Neural progenitor cell (in vitro differentiated cells): Measurements from ENCODE around the gene GSTO2. TPM values are rescaled to one million over a fixed set of nuclear protein-coding genes. Genes with fewer than 3 reads are reported as not detected.

Experiments
- DNase-seq: peaks from one replicate; pipeline ENCODE4 v3.0.0-alpha.2; 2016; ENCODE audit warnings: low spot score
- H2AFZ ChIP-seq: fragments of 200-600 bp; sonication (generic); replicated peaks from 2 replicates; pipeline ENCODE4 v1.6.1; 2016; ENCODE audit warnings: antibody characterized with exemption
- H3F3A ChIP-seq: fragments of 200-600 bp; sonication (generic); 2 replicates; pipeline ENCODE4 v1.6.1; 2016; ENCODE audit warnings: antibody characterized with exemption, low read depth
- H3K27ac ChIP-seq: fragments of 200-600 bp; sonication (generic); 2 replicates; pipeline ENCODE4 v1.5.1; 2016; ENCODE audit warnings: mild to moderate bottlenecking
- H3K27me3 ChIP-seq: fragments of 200-600 bp; sonication (generic); 2 replicates; pipeline ENCODE4 v1.6.1; 2016; ENCODE audit warnings: mild to moderate bottlenecking, moderate library complexity
- H3K36me3 ChIP-seq: fragments of 200-600 bp; sonication (generic); 2 replicates; pipeline ENCODE4 v1.5.1; 2016
- H3K4me1 ChIP-seq: fragments of 200-600 bp; sonication (generic); 2 replicates; pipeline ENCODE4 v1.6.1; 2016; ENCODE audit warnings: mixed run types
- H3K4me2 ChIP-seq: fragments of 200-600 bp; sonication (generic); 2 replicates; pipeline ENCODE4 v1.6.1; 2016
- H3K4me3 ChIP-seq: fragments of 200-600 bp; sonication (generic); 2 replicates; pipeline ENCODE4 v1.5.1; 2016
- H3K79me2 ChIP-seq: fragments of 200-600 bp; sonication (generic); 2 replicates; pipeline ENCODE4 v1.6.1; 2016; ENCODE audit warnings: low read depth
- H3K9ac ChIP-seq: fragments of 200-600 bp; sonication (generic); 2 replicates; pipeline ENCODE4 v1.6.1; 2016
- H3K9me3 ChIP-seq: fragments of 200-600 bp; sonication (generic); 2 replicates; pipeline ENCODE4 v1.5.1; 2016; ENCODE audit warnings: low read depth
- H4K20me1 ChIP-seq: fragments of 200-600 bp; sonication (generic); 2 replicates; pipeline ENCODE4 v1.6.1; 2016; ENCODE audit warnings: low read depth
- H3K27ac Mint-ChIP-seq: 3 replicates; pipeline ENCODE4 v1.8.0; 2021; ENCODE audit warnings: mixed read lengths
- H3K27me3 Mint-ChIP-seq: 2 replicates; pipeline ENCODE4 v1.8.0; 2022; ENCODE audit warnings: low read depth, mild to moderate bottlenecking, inconsistent platforms, moderate library complexity, mixed read lengths; ENCODE audit not compliant: insufficient read depth
- H3K36me3 Mint-ChIP-seq: 3 replicates; pipeline ENCODE4 v1.8.0; 2021; ENCODE audit warnings: mixed read lengths
- H3K4me1 Mint-ChIP-seq: 3 replicates; pipeline ENCODE4 v1.8.0; 2021; ENCODE audit warnings: mixed read lengths
- H3K4me3 Mint-ChIP-seq: 3 replicates; pipeline ENCODE4 v1.8.0; 2021; ENCODE audit warnings: mild to moderate bottlenecking, moderate library complexity, mixed read lengths
- H3K9me3 Mint-ChIP-seq: 3 replicates; pipeline ENCODE4 v1.8.0; 2020; ENCODE audit warnings: mixed read lengths
- EZH2 ChIP-seq: fragments of 200-600 bp; sonication (generic); IDR thresholded peaks from 2 replicates; pipeline ENCODE4 v1.6.1; 2017; ENCODE audit warnings: antibody characterized with exemption, mild to moderate bottlenecking, moderate library complexity
- EZH2phosphoT487 ChIP-seq: fragments of 200-600 bp; sonication (generic); IDR thresholded peaks from 2 replicates; pipeline ENCODE4 v1.6.1; 2017; ENCODE audit warnings: antibody characterized with exemption
- total RNA-seq: library from RNA; depleted of rRNA; stranded (reverse); fragments of >200 nt; gene quantifications from 2 replicates; pipeline ENCODE4 v1.2.3, GENCODE V29; 2015; ENCODE audit warnings: low replicate concordance
- TF ChIP-seq, protein P1 (sequence below): fragments of 200-600 bp; sonication (generic); IDR thresholded peaks from 2 replicates; pipeline ENCODE4 v1.5.1; 2017; ENCODE audit warnings: antibody characterized with exemption, mild to moderate bottlenecking

GSTO2 gene
- total RNA-seq, 1 donor from 2014 or later = 4.9 TPM

DNA sequence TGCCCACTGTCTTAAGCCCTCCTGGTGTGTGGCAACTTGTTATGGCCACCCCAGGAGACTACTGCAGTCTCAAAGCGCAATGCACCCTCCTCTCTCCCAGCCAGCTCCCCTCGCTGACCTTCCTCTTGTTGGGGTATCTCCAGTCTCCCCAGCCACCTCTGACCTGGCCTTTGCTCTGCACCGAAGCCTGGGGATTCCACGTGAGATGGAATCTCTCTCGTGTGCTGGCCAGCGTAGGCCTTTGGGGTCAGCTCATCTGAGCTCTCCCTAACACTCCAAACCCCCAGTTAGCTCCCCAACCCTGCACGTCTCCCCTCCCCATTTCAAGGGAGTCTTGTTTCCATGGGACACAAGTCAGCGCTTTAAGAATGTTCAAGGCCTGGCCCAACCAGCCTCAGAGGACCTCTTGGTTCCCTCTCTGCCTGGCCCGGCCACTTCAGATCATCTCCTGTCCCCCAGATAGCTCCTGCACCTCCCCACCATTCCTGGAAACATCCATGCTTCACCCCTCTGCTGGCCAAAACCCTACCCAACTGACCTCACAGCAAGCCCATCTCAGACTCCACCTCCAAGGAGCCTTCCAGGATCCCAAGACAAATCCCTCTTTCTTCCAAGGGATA is 58.1 kb downstream of the GSTO2 start:
- Mint-ChIP-seq H3K27ac (peak overlapping the region; percentile 88), H3K4me1 (peaks cover 76% of the 10 kb centered on the region), H3K27me3 (peaks cover 21% of the 10 kb centered on the region), H3K4me3 (peak overlapping the region; percentile 84), H3K36me3 (peaks cover 10% of the 10 kb centered on the region), H3K9me3 (no peaks in the 10 kb centered on the region)
- H3K36me3 ChIP-seq = no peaks in the 10 kb centered on the region
- H3K9ac ChIP-seq = no peak overlapping the region
- no peak overlapping the region for H3K27ac ChIP-seq
- H3F3A ChIP-seq = peaks cover 36% of the 10 kb centered on the region
- no peak overlapping the region for H3K4me3 ChIP-seq
- H3K9me3 ChIP-seq = no peaks in the 10 kb centered on the region
- DNase-seq = no peak
- peak overlapping the region; percentile 87 for H3K4me2 ChIP-seq
- peaks cover 99% of the 10 kb centered on the region for H4K20me1 ChIP-seq
- no peak overlapping the region for H2AFZ ChIP-seq
- H3K79me2 ChIP-seq = peaks cover 63% of the 10 kb centered on the region
- H3K27me3 ChIP-seq = peaks cover 54% of the 10 kb centered on the region
- TF ChIP-seq EZH2phosphoT487 = no peak
- peaks cover 62% of the 10 kb centered on the region for H3K4me1 ChIP-seq

DNA sequence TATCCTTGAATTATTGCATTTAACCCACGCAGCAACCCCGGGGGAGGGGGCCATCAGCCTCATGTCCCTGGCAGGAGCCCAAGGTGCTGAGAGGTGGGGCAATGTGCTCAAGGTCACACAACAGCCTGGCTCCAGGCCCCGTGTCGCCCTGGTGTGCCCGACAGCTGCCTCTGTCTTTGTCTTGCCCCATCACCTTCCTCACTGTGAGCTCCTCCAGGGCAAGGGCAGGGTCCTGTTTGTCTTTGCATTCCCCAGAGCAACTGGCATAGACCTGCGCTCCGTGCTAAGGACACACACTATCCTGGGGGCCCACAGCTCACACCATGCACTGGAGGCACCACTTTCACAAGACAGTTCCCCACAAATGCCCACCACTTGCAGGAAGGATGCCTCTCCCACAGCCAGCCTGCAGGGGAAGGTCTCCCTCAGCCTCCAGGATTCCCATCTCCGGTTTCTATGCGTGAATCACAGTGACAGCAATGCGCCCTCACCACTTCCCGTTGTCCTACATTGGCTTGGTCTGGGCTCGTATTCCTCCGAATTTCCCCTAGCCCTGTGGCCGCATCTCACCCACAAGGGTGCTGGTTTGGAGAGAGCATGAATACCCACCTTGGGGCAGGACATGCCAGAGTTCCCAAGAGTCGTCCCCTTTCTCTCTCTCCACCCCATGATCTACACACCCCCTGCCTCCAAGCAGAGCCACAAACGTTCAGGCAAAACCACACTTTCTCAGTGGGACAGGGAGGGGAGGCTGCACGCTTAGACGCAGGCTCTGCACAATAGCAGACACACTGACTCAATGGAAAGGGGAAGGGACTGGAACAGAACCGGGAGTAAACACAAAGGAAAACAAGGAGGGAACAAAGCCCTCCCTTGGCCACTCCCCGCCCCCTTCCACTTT is 59.0 kb downstream of the GSTO2 start:
- peaks cover 99% of the 10 kb centered on the region for H4K20me1 ChIP-seq
- Mint-ChIP-seq H3K27ac (peak overlapping the region; percentile 96), H3K9me3 (no peaks in the 10 kb centered on the region), H3K36me3 (peaks cover 10% of the 10 kb centered on the region), H3K4me3 (peak overlapping the region; percentile 84), H3K27me3 (peaks cover 21% of the 10 kb centered on the region), H3K4me1 (peaks cover 82% of the 10 kb centered on the region)
- no peak overlapping the region for H2AFZ ChIP-seq
- peaks cover 64% of the 10 kb centered on the region for H3K4me1 ChIP-seq
- H3K9ac ChIP-seq = no peak overlapping the region
- peaks cover 54% of the 10 kb centered on the region for H3K27me3 ChIP-seq
- H3K9me3 ChIP-seq = no peaks in the 10 kb centered on the region
- DNase-seq = peak; percentile 91
- no peaks in the 10 kb centered on the region for H3K36me3 ChIP-seq
- H3K79me2 ChIP-seq = peaks cover 62% of the 10 kb centered on the region
- peak overlapping the region; percentile 80 for H3K27ac ChIP-seq
- H3K4me2 ChIP-seq = peak overlapping the region; percentile 87
- H3K4me3 ChIP-seq = peak overlapping the region; percentile 40
- peak; percentile 76 for TF ChIP-seq EZH2phosphoT487
- no peak for TF ChIP-seq EZH2
- H3F3A ChIP-seq = peaks cover 44% of the 10 kb centered on the region

DNA sequence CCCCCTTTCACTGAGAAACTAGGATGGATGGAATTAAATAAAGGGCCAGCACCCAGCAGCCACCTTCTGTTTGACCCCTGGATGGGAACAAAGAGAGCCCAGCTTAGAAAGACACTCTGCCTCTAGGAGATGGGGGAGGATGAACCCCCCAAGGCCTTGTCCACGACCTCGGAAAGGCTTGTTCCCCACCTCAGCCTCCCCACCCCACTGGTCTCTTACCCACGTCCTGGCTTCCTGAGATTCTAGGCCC is 59.6 kb downstream of the GSTO2 start:
- Mint-ChIP-seq H3K4me1 (peaks cover 86% of the 10 kb centered on the region), H3K36me3 (peaks cover 11% of the 10 kb centered on the region), H3K9me3 (no peaks in the 10 kb centered on the region), H3K27ac (peak overlapping the region; percentile 96), H3K27me3 (peaks cover 20% of the 10 kb centered on the region), H3K4me3 (peak overlapping the region; percentile 84)
- H3K9me3 ChIP-seq = no peaks in the 10 kb centered on the region
- H3K4me2 ChIP-seq = peak overlapping the region; percentile 87
- H3K9ac ChIP-seq = no peak overlapping the region
- peaks cover 44% of the 10 kb centered on the region for H3F3A ChIP-seq
- H3K27ac ChIP-seq = peak overlapping the region; percentile 80
- H3K79me2 ChIP-seq = peaks cover 61% of the 10 kb centered on the region
- H3K4me1 ChIP-seq = peaks cover 70% of the 10 kb centered on the region
- peaks cover 54% of the 10 kb centered on the region for H3K27me3 ChIP-seq
- no peak overlapping the region for H2AFZ ChIP-seq
- TF ChIP-seq, protein P1, sequence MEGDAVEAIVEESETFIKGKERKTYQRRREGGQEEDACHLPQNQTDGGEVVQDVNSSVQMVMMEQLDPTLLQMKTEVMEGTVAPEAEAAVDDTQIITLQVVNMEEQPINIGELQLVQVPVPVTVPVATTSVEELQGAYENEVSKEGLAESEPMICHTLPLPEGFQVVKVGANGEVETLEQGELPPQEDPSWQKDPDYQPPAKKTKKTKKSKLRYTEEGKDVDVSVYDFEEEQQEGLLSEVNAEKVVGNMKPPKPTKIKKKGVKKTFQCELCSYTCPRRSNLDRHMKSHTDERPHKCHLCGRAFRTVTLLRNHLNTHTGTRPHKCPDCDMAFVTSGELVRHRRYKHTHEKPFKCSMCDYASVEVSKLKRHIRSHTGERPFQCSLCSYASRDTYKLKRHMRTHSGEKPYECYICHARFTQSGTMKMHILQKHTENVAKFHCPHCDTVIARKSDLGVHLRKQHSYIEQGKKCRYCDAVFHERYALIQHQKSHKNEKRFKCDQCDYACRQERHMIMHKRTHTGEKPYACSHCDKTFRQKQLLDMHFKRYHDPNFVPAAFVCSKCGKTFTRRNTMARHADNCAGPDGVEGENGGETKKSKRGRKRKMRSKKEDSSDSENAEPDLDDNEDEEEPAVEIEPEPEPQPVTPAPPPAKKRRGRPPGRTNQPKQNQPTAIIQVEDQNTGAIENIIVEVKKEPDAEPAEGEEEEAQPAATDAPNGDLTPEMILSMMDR = no peak
- no peak for TF ChIP-seq EZH2phosphoT487
- no peak for TF ChIP-seq EZH2
- H3K4me3 ChIP-seq = peak overlapping the region; percentile 40
- no peaks in the 10 kb centered on the region for H3K36me3 ChIP-seq
- DNase-seq = no peak
- H4K20me1 ChIP-seq = peaks cover 99% of the 10 kb centered on the region

DNA sequence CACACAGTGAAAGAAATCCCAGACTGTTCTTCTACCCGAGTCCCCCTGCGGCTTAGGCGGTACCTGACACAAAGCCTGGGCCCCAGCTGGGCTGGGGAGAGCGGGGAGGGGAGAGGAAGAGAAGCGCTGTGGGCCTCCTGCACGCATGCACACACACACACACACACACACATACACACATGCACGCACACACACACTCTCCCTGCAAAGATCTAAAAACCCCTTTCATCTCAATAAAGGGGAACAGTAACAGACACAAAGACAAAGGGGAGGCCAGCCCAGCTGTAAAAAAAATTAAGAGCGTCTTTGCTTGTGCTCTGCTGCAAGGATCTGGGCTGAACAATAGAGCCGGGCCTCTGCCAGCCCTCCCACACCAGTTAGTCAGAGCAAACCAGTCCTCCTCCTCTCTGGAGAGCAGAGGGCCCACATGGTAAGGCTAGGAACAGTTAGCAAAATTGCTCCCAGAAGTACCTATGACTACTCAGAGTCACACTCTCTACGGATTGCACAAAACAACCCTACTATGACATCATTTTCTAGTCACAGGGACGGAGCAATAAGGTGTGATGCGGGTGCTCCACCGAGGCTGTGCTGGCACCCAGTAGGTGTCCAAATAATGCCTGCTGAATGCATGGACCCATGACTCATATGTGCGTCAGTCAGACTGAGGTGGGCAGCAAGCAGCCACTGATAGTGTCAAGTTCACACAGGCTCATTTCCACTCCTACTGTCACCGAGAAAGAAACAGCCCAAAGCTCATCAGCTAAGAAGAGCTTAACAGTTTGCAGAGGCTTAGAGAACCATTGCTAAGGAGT is 60.1 kb downstream of the GSTO2 start:
- Histone ChIP-seq H3K27ac (peak overlapping the region; percentile 80), H3F3A (peaks cover 44% of the 10 kb centered on the region), H3K9me3 (no peaks in the 10 kb centered on the region), H3K9ac (no peak overlapping the region), H3K27me3 (peaks cover 54% of the 10 kb centered on the region), H3K4me1 (peaks cover 74% of the 10 kb centered on the region), H3K36me3 (no peaks in the 10 kb centered on the region), H4K20me1 (peaks cover 99% of the 10 kb centered on the region), H3K79me2 (peaks cover 66% of the 10 kb centered on the region), H3K4me3 (peak overlapping the region; percentile 40), H2AFZ (no peak overlapping the region), H3K4me2 (peak overlapping the region; percentile 87)
- TF ChIP-seq EZH2 = no peak
- TF ChIP-seq, protein P1 = no peak
- TF ChIP-seq EZH2phosphoT487 = no peak
- H3K27ac Mint-ChIP-seq = peak overlapping the region; percentile 96
- H3K4me3 Mint-ChIP-seq = peak overlapping the region; percentile 84
- no peaks in the 10 kb centered on the region for H3K9me3 Mint-ChIP-seq
- H3K27me3 Mint-ChIP-seq = peaks cover 16% of the 10 kb centered on the region
- DNase-seq = peak; percentile 92
- peaks cover 87% of the 10 kb centered on the region for H3K4me1 Mint-ChIP-seq
- peaks cover 9% of the 10 kb centered on the region for H3K36me3 Mint-ChIP-seq
